HEK293T (cell line): ENCODE measurements around the gene MRPL55.

Source experiments
- ARNT ChIP-seq: fragments of 450-650 bp; IDR thresholded peaks from 2 replicates; pipeline ENCODE4 v1.6.1; 2017; ENCODE audit warnings: mild to moderate bottlenecking
- BHLHE40 ChIP-seq: fragments of 450-650 bp; IDR thresholded peaks from 2 replicates; pipeline ENCODE4 v1.6.1; 2016; ENCODE audit warnings: mild to moderate bottlenecking, moderate library complexity, borderline replicate concordance
- ELF4 ChIP-seq: fragments of 450-650 bp; IDR thresholded peaks from 2 replicates; pipeline ENCODE4 v1.6.1; 2017; ENCODE audit warnings: antibody characterized with exemption
- FOXA1 ChIP-seq: fragments of 450-650 bp; IDR thresholded peaks from 2 replicates; pipeline ENCODE4 v1.6.1; 2016; ENCODE audit warnings: mild to moderate bottlenecking
- FOXK2 ChIP-seq: fragments of 450-650 bp; IDR thresholded peaks from 2 replicates; pipeline ENCODE4 v1.6.1; 2016; ENCODE audit warnings: mild to moderate bottlenecking
- FOXM1 ChIP-seq: fragments of 450-650 bp; IDR thresholded peaks from 2 replicates; pipeline ENCODE4 v1.6.1; 2017; ENCODE audit warnings: mild to moderate bottlenecking, borderline replicate concordance
- HDGF ChIP-seq: fragments of 450-650 bp; IDR thresholded peaks from 2 replicates; pipeline ENCODE4 v1.6.1; 2017; ENCODE audit warnings: antibody characterized with exemption, borderline replicate concordance
- PKNOX1 ChIP-seq: fragments of 450-650 bp; IDR thresholded peaks from 2 replicates; pipeline ENCODE4 v1.6.1; 2016
- SUZ12 ChIP-seq: fragments of 450-650 bp; IDR thresholded peaks from 2 replicates; pipeline ENCODE4 v1.6.1; 2016; ENCODE audit warnings: mild to moderate bottlenecking
- TARDBP ChIP-seq: fragments of 450-650 bp; IDR thresholded peaks from 2 replicates; pipeline ENCODE4 v1.6.1; 2016
- ZNF384 ChIP-seq: fragments of 450-650 bp; IDR thresholded peaks from 2 replicates; pipeline ENCODE4 v1.6.1; 2016

- TF ChIP-seq ARNT (no peak), SUZ12 (no peak), FOXK2 (no peak), FOXM1 (no peak), ELF4 (no peak), ZNF384 (no peak), HDGF (no peak), FOXA1 (no peak), BHLHE40 (no peak), TARDBP (no peak), PKNOX1 (no peak)
Measured at GRCh38 chr1:228150461-228151179, 41.5 kb upstream of the MRPL55 start.
